CD4-positive, alpha-beta T cell treated with Interferon gamma for 1 hour (primary cell): ENCODE measurements around the gene RBM20.

ENCODE experiments used
- DNase-seq: peaks from one replicate; pipeline ENCODE4 v3.0.0-alpha.2; 2020

The RBM20 gene

DNA sequence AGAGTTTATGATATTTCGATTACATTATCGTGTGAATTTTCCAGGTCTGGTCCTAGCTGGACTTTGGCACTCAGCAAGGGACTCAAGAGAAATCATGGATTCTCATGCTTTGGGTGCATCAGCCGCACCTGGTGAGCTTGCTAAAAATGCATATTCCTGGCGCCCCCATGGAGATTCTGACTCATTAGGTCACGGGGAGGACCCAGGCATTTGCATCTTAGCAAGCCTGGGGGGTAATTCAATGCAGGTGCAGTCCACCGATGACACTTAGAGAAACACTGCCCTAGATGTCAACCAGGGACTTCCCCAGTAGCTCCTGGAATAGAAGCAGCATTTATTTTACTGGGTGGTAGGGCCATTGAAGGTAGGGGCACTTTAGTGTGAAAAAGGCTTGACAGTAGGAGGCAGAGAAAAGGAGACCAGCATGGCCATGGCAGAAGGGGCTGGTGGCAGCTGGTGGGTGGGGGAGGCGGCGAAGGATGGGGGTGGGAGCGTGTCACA lies 197.7 kb downstream of the RBM20 start:
- peak; percentile 67 for DNase-seq

- DNase-seq, result no peak
Observed at GRCh38 chr10:110842326-110842904, 198.3 kb downstream of the RBM20 start.

GRCh38 chr10:110843031-110843430 lies 198.9 kb downstream of the RBM20 start:
- DNase-seq, result peak; percentile 81

DNA sequence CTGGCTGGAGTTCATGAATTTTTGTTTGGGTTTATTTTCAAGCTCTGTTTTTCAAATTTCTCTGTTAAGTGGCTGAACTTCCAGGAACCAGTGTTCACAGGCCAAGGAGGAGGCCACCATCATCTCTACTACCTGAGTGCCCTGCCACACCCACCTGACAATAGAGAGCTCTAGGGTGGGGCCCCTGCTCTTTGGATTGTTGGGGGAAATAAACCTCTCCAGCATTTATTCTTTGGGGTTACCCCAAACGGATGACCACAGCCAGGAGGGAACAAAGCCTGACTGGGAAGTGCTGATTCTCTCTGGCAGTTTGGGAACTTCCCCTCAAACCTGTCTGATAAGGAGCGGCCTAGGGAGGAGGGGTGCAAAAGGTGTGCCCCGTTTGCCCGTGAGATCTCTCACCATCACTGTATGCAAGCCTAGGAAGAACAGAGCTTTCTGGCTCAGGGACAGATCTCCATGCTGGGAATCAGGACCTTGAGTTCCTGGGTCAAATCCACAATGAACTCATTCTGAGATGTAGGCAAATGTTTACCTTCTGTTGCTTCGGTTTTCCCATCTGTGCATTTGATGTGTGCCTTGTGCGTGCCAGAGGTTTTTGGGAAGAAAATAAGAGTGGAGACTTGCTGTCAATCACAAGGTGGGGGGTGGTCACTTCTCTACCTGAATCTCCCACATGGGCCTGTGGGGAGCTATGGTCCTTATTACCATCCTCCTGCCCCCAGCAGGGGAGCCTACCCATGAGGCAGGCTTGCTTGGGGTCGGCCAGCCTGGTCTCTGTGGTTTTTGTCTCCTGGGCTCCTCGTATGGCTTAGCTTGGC lies 199.9 kb downstream of the RBM20 start:
- DNase-seq, result no peak

DNA sequence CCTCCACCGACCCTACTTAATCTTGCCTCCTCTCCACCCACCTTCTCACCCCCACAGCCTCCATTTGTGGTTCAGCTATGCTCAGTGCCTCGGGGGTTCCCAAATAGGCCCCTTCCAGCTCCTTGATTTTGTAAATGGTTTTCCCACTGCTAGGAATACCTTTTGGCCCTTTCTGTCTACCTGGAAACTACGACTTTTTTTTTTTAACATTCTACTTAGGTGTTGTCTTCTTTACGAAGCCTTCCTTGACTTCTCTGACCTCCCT lies 200.4 kb downstream of the RBM20 start:
- DNase-seq, result no peak

DNA sequence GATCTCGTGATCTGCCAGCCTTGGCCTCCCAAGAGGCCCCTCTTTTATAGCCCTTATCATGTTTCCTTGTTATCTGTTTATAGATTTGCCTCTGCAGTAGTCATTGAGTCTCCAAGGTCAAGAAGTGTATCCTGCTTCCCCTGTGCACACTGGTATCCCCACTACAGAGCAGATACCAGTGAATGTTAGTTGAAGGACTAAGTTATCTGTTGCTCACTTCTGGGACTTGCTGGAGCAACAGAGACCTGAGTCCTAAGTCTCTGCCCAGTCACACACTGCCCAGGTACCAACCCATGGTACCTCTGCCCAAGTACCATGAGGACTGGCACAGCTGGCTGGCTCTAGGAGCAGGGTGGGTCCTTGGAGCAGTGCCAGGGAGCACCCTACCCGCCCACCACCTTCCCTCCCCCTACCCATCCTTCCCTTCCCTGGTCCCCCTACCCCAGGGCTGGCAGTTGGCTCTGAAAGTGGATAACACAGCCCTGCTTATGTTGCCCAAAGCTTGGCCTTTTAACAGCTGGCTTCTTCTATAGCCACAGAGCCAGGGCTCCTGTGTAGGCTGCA lies 201.1 kb downstream of the RBM20 start:
- DNase-seq, result no peak

DNA sequence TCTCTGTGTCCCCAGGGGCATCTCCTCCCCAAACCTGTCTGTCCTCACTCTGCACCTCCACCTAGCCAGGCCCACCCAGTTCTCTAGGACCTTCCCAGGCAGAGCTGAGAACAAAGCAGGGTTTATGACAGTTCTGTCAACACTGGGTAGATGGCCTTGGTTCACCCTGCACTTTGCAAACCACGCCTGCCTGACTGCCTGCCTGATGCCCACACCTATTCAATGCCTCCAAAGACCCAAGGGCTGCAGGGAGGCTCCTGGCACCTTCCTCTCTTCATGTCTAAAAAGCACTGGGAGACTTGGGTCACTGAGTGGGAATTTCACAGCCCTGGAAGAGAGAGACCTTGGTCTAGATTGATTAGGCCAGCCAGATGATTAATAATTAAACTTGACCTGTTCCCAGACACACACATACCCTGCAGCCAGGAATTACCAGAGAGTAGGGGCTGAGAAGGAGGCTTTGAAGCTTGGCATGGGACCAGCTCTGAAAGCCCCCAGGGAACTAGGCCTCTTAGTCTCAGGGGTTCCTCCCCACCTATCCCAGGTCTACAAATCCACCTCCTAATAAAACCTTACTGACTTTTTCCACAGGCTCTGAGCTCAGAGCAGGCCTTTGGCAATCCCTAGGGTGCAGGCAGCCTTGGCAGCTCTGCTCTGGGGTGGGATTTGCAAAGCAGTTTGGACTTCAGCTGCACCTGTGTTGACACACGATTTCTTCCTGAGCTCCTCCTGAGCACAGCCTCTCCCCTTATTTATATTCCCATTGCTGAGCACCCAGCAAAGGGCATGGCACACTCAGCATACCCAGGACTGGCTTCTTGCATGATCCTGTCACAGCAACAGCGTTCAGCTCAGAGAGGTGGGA lies 201.9 kb downstream of the RBM20 start:
- DNase-seq, result no peak

DNA sequence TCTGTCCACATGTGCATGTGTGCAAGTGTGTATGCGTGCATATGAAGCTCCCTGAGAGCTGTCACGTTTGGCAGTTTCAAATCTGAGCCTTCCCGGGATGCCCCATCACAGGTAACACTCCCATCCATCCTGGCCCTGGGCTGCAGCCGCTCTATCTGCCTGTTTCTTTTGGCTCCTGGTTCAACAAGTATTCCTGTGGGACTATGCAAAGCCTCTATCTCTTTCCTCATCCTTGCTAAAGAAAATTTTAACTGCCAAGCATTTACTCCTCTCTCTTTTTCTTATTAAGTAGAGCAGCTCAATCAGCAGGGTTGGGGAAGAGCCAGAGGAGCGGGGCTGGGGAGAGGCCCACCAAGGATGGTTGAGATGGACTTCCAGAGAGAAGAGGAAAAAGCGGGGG lies 203.2 kb downstream of the RBM20 start:
- DNase-seq, result no peak

GRCh38 chr10:110848106-110848505 lies 204.0 kb downstream of the RBM20 start:
- no peak for DNase-seq

DNA sequence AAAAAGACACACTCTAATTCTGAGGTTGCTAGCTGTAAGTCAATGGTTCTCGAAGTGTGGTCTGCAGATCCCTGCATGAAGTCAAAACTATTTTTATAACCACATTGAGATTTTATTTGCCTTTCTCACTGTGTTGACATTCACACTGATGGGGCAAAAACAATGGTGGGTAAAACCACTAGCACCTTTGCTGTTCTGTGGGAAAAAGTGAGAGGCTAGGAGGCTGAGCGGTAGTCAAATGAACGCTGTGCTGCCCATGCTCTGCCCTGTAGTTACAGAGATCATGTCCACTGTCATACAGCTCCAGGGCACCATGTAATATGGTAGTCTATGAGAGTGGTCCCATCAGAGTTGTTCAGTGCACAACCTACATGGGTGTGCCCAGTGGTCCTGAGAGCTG lies 206.0 kb downstream of the RBM20 start:
- DNase-seq, result no peak

GRCh38 chr10:110851020-110851612 lies 207.0 kb downstream of the RBM20 start:
- DNase-seq, result no peak

- no peak for DNase-seq
Observed at GRCh38 chr10:110852255-110852896, 208.2 kb downstream of the RBM20 start.

DNA sequence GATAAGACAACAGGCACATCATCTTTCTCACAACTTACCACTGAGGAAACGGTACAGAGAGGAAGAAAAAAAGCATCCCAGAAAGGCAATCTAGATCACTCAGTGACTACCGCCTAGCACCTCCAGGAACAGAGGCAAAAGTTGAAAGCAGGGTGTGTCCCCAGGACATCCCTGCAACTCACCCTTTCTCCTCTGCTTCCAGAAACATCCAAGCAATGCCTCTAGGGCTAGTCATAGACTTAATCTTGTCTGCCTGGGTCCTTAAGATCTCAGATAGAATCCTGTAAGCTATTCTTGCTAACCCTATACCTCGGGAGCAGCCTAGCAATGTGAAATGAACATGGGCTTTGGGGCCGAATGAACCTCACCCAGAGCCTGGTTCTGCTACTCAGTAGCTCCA lies 208.8 kb downstream of the RBM20 start:
- DNase-seq, result no peak

- DNase-seq, result no peak
Observed at GRCh38 chr10:110853921-110854605, 209.9 kb downstream of the RBM20 start.

DNA sequence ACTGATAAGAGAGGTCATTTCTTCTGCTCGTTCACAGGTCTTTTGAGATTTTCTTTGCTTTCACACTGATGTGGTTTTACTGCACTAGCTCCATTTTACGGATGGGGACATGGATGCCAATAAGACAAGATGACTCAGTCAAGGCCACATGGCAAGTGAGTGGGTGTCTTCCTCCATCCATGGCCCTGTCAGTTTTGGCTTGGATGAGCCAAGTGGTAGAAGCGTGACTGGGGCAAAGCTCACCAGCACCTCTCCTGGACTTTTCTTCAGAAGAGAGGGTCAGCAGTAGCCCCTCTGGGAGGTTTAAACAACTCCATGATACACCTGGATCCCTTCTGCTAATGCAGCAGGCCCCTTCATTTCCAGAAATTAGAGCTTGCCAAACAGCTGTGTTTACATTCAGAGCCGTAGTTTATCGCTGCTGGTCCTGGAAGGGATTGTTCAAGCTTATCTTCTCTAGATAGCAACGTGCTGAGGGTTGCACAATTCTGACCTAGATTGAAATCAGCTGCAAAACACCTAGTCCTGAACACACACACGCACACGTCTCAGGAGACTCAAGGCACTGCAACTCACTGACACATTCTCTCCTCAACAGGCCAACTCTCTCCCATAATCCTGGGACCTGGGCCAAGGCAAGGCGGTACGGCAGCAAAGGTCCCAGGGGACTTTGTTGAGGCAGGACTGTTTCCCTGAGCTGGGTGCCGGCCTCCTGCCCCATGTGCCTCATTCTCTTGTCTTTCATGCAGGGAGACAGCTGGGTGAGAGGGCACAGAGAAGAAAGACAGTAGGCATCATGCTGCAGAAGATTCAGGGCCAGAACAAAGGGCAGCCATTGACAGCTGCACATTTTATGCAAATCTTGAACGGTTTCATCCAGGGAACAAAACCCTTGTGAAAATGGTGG lies 213.4 kb downstream of the RBM20 start:
- no peak for DNase-seq

DNA sequence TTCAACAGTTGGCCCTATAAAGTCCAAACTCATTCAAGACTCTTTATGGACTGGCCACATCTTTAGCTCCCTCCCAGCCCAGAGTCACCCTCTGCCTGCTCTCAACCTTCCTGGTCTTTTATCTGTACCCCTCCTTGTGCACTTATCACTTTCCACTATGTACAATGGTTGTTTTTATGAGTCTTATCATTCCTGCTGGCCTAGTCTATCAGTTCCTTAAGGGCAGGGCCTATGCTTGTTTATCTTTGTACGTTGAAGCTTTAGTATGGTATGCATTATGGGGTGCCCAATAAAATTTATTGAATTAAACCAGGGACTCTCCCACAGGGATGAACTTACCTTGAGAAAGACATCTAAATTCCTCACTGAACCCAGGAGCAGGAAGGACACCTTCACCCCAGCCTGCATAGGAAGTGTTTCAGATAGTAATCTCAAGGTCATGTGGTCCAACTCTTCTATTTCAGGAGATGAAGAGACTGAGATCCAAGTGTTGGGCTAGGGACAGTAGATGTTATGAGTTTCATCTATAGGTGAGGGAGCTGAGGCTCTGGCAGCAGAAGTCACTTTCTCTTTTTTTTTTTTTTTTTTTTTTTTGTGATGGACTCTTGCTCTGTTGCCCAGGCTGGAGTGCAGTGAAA lies 214.3 kb downstream of the RBM20 start:
- no peak for DNase-seq

GRCh38 chr10:110859206-110859972 lies 215.3 kb downstream of the RBM20 start:
- DNase-seq, result no peak

- DNase-seq, result no peak
Observed at GRCh38 chr10:110859973-110860376, 215.8 kb downstream of the RBM20 start.

DNA sequence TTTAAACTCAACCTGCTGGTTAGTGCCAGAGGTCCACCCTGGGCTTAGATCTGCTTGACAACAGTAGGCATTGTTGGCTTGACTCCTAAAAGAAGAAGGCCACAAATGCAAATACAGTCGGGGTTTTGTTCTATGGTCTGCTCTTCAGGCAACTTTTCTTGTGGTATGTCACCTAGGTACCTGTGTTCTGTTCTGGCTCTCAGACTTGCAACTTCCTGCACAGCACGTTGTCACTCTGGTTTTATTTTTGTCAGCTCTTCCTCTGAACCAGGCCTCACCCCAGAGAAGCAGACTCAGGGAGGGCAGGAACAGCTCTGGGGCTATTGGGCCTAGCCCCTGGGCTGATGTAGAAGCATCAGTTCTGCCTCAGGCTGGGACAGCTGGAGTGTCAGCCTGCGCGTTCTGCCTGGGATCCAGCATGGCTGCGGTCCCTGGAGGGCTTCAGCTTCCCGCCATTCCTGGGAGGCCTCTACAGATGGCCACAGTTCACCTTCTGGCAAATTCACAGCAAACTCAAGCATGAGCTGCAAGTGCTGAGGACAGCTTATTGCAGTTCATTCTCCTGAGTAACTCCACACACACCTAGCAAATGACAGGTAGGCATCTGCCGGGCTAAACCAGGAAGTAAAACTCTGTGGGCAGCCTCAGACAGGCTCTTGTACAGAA lies 216.6 kb downstream of the RBM20 start:
- DNase-seq, result peak; percentile 70
